Brain microvascular endothelial cell (primary cell): ENCODE data around the gene CTNS.

Source experiments
- DNase-seq: peaks from one replicate; pipeline ENCODE4 v3.0.0-alpha.2; 2020
- H3K27ac ChIP-seq: fragments of 250-450 bp; sonication (Bioruptor Pico); 2 replicates; pipeline ENCODE4 v1.5.1; 2020; ENCODE audit warnings: mild to moderate bottlenecking, moderate library complexity
- H3K27me3 ChIP-seq: fragments of 250-450 bp; sonication (Bioruptor Pico); replicated peaks from 2 replicates; pipeline ENCODE4 v1.5.1; 2020; ENCODE audit warnings: mild to moderate bottlenecking
- H3K36me3 ChIP-seq: fragments of 250-450 bp; sonication (Bioruptor Pico); replicated peaks from 2 replicates; pipeline ENCODE4 v1.5.1; 2020; ENCODE audit warnings: mild to moderate bottlenecking
- H3K4me3 ChIP-seq: 2 replicates; pipeline ENCODE4 v1.5.1; 2011; ENCODE audit warnings: low read depth, mild to moderate bottlenecking, control low read depth, low read length, moderate library complexity
- CTCF ChIP-seq: IDR thresholded peaks from 2 replicates; pipeline ENCODE4 v1.5.1; 2011; ENCODE audit warnings: low read depth, mild to moderate bottlenecking, moderate library complexity, low read length, control low read depth, inconsistent platforms; ENCODE audit errors: missing control alignments
- in situ Hi-C: cut with HindIII; loops from 2 replicates; pipeline ENCODE4 v1.10.0; 2017; ENCODE audit warnings: low sequenced_read_pairs, low pct_ligation_motif_present

CTNS gene

GRCh38 chr17:3679531-3680126 lies 43.1 kb downstream of the CTNS start:
- no peak for DNase-seq
- Histone ChIP-seq H3K27me3 (no peaks in the 10 kb centered on the region), H3K27ac (no peak overlapping the region), H3K4me3 (no peak overlapping the region), H3K36me3 (no peaks in the 10 kb centered on the region)
- in situ Hi-C loops = no loop called here
- TF ChIP-seq CTCF = no peak

GRCh38 chr17:3681057-3681456 lies 44.5 kb downstream of the CTNS start:
- no peak for TF ChIP-seq CTCF
- in situ Hi-C loops = no loop called here
- Histone ChIP-seq H3K36me3 (no peaks in the 10 kb centered on the region), H3K27ac (no peak overlapping the region), H3K4me3 (no peak overlapping the region), H3K27me3 (no peaks in the 10 kb centered on the region)
- DNase-seq = no peak

GRCh38 chr17:3681565-3681964 lies 45.0 kb downstream of the CTNS start:
- Histone ChIP-seq H3K4me3 (no peak overlapping the region), H3K27me3 (no peaks in the 10 kb centered on the region), H3K36me3 (no peaks in the 10 kb centered on the region), H3K27ac (no peak overlapping the region)
- TF ChIP-seq CTCF = no peak
- DNase-seq = no peak
- in situ Hi-C loops = no loop called here

- no peak for TF ChIP-seq CTCF
- no peaks in the 10 kb centered on the region for H3K36me3 ChIP-seq
- no peak overlapping the region for H3K4me3 ChIP-seq
- H3K27ac ChIP-seq = no peak overlapping the region
- in situ Hi-C loops = no loop called here
- H3K27me3 ChIP-seq = no peaks in the 10 kb centered on the region
- DNase-seq = no peak
Measured at GRCh38 chr17:3682033-3682432, 45.5 kb downstream of the CTNS start.

- TF ChIP-seq CTCF = peak; percentile 97
- no peaks in the 10 kb centered on the region for H3K36me3 ChIP-seq
- no peak overlapping the region for H3K27ac ChIP-seq
- DNase-seq = no peak
- in situ Hi-C loops = no loop called here
- H3K4me3 ChIP-seq = no peak overlapping the region
- H3K27me3 ChIP-seq = no peaks in the 10 kb centered on the region
Measured at GRCh38 chr17:3683054-3683511, 46.5 kb downstream of the CTNS start.

GRCh38 chr17:3685174-3685573 lies 48.6 kb downstream of the CTNS start:
- in situ Hi-C loops = no loop called here
- Histone ChIP-seq H3K4me3 (no peak overlapping the region), H3K27ac (no peak overlapping the region), H3K36me3 (no peaks in the 10 kb centered on the region), H3K27me3 (no peaks in the 10 kb centered on the region)
- no peak for DNase-seq
- no peak for TF ChIP-seq CTCF
